ENCODE results near the gene SH3BP4.

Gene SH3BP4

DNA sequence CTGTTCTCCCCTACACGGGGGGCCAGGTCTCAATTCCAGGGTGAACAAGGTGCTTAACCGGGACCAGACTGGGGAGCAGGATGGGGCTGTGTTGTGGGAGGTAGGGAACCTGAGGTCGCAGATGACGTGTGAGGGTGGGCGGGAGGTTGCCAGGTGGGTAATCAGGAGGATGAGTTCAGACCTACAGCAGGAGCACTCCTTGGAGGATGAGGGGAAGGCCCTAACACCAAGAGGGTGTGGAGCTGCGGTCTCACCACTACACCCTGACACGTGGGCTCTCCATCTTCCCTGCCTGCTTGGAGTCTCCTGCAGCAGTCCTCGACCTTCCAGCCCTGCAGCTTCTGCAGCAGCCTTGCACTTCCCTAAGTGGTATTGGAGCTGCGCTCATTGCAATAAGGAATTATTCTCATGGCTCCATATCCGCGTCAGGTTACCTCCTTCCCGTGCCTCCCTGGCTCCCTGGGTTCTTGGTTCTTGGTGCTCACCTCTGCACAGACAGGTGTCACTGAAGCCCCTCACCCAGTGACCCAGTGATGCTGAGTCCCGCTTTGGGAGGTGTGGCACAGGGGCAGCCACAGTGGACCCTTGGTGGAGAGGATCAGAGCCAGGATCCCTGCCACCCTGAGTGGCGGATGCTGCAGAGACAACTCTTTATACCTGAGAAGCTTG, 15.5 kb downstream of the SH3BP4 start:
- no peak for DNase-seq

DNA sequence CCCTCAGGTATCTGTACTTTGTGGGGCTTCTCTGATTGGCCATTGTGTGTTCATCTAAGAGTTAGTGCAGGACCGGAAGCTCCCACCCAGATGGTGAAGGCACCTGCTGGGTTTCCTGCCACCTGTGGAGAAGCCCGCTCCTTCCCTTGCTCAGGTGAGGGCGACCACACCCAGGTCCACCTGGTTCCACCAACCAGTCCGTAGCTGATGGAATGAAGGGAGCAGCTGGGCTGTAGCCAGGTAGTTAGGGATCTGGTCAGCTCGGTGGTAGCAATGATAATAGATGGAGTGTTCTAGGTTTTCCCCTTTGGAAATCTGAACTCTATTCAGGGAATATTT, 16.0 kb downstream of the SH3BP4 start:
- DNase-seq, result no peak

DNA sequence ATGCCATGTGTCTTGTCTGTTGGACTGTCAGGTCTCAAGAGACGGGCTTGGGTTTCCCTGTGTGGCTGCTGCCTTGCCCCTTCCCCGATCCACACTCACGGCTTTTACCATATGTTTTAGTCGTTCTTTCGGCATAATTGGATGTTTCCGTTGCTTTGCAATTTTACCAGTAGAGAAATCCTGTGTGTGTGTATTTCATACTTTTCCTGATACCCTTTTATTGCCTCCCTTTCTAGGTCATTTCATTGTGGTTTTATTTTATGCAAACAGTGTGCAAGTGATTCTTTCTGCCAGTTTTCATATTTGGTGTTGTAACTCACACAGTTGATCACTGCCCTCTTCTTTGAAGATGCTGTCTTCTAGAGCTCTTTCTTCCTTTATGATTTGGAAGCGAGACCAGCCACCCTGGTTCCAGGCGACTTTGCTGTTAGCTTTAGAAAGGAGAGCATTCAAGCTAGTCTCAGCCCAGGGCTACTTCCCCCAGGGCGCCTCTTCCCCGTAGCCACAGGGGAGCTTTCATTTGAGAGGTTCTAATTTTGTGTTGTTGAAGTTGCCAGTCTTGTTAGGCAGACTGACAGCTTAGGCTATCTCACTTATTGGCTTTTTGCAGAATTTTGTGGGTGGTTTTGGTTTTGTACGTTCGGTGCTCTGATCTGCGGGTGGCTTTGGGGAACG, 17.0 kb downstream of the SH3BP4 start:
- DNase-seq, result no peak

DNA sequence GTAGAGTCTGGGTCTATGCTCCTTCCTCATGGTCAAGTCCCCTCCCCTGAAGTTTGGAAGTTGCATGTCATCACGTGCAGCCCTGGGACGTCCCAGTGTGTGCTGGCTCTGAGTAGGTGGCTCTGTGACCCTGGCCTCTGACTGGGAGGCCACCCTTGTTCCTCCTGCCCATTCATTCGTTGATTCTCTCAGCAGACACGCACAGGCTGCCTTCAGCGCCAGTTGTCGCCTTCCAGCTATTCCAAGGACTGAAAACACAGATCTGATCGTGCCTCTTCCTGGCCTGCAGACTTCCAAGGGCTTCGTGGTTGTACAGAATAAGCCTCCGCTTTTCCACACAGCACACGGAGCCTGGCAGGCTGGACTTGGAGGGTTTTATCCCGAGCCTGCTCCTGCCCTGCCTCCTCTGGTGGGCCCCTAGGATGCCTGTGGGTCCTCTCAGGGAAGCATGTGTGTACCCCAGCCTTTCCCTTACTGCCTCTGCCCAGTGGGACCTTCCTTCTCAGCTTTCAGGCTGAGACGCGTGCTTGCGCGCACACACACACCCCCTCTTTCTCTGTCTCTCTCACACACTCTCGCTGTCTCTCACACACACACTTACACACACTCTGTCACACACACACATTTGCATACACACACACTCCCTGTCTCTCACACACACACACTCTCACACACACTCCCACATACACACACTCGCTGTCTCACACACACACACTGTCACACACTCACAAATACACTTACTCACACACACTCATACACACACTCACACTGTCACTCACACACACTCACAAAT, 17.7 kb downstream of the SH3BP4 start:
- no peak for DNase-seq

DNA sequence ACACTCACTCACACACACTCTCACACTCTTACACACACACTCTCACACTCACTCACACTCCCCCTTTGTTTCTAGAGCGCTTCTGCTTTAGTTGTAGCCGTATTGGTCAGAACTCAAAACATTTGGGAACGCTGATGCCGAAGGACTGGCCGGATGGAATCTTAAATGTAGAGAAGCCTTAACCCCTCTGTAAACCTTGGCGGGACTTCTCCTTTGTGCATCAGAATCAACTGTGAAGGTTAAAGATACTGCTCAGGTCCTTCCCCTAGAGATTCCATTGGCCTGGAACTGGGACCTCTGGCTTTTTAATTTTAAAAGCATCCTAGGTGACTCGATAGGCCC, 18.3 kb downstream of the SH3BP4 start:
- no peak for DNase-seq

DNA sequence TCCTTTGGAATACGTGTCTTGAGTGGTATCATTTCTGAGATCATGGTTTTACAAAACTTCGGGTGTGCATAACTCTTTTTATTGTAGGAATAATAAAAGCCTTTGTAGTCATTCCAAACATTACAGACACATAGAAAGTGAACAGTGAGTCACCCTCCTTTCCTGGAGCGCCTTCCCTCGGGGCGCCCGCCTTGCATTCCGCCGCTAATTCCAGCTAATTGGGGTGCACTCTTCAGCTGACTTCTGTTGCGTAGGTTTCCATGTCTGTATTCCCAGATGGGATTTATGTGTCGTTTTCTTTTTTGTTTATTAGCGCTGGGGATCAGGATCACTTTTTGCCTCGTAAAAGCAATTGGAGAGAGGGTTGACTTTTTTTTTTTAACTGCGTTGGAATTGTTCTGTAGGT, 18.7 kb downstream of the SH3BP4 start:
- peak; percentile 86 for DNase-seq

DNA sequence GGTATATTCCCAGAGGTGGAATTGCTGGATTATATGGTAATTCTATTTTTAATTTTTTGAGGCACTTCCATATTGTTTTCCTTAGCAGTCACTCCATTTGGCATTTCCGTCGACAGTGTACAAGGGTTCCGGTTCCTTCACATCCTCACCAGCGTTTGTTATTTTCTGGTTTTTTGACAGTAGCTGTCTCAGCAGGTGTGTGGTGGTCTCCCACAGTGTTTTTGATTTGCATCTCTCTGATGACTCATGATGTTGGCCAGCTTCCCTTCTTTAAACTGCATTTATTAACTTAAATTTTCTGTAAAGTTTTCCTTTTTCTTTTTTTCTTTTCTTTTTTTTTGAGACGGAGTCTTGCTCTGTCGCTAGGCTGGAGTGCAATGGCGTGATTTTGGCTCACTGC, 19.7 kb downstream of the SH3BP4 start:
- DNase-seq, result no peak

DNA sequence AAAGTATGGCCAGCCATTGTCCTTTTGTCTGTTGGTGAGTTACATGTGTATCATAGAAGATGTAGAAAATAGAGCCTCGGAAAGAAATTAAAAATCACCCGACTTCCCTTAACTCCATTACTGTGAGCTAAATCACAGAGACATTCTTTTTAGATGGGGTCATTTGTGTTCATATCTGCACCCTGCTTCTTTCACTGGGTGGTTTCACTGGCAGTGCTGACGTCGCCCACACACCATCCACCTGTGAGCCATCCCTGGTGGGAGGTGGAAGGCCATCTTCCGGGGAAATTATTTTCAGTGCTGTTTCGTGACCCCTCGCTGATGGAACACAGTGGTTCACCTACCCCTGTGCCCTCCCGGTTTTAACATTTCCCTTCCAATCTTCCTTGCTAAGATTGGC, 21.2 kb downstream of the SH3BP4 start:
- DNase-seq, result no peak

DNA sequence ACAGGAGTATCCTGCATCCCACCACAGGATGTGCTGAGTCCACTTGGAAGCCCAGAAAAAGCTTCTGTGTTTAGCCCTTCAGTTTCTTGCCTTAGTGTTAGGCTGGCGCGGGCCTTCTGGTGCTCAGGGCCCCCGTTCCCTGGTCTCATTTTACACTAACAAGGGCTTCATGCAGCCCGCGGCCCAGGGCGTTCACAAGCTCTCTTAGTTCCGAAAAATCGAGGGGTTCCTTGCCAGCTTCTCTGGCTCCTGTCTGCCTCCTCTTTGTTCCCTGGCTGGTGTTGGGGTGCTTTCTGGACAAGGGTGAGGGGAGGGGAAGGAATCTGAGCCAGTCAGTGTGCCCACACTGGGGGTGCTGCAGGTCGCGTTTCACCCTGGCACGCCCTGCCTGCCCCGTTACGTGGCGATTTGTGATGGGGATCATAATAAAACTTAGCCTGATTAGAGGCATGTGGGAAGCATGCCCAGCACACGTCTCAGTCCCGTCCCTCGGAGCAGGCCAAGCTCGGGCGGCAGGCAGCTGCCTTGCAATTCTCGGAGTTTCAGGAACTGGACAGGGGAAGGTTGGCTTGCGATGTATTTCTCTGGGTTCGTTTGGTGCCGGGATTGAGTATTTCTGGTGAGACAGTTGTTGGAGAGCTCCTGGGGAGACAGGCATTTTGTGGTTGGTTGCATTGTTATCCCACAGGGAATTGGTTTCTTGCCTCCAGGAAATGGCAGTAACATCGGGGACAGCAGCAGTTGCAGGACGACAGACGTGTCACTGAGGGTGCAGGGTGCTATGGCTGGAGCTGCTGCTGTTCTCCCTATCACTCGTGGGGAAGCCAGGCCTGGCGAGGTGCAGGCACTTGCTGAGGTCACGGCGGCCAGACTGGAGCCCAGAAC, 22.9 kb downstream of the SH3BP4 start:
- DNase-seq, result peak; percentile 93

DNA sequence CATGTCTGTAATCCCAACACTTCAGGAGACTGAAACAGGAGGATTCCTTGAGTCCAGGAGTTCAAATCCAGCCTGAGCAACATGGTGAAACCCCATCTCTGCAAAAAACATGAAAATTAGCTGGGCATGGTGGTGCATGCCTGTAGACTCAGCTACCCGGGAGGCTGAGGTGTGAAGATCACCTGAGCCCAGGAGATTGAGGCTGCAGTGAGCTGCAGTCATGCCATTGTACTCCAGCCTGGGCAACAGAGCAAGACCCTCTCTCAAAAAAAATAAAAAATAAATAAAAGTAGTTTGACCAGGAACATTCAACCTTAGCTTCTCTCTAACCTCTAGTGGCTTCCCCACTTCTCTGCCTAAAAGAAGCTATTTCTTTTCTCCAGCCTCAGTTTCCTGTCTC, 23.8 kb downstream of the SH3BP4 start:
- no peak for DNase-seq

DNA sequence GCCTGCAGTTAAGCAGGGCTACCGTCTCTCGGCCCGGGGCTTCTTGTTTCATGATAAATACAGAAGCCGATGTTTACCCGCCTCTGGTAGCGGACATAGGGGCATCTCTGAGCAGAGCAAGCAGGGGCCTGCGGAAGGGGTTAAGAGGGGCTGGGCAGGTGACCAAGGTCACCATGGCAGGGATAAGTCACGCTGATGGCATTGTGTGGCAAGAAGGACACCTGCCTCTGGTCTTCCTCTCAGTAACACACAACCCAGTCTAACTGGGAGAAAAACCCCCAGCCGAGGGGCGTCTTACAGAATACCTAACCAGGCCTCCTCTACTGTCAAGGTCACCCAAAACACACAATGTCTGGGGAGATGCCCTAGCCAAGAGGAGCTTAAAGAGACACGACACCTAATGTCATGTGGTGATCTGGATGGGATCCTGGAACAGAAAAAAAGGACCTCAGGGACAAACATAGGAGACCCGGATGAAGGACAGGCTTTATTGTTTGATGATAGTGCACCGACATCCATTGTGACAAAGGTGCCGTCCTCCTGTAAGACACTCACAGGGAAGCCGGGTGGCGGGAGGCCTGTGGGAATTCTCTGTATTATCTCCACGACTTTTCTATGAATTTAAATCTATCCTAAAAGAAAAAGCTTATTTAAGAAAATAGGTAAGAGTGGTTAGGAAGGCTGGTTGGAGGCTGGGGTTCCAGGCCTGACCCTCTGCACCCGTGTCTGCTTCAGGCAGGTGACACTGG, 24.8 kb downstream of the SH3BP4 start:
- no peak for DNase-seq

DNA sequence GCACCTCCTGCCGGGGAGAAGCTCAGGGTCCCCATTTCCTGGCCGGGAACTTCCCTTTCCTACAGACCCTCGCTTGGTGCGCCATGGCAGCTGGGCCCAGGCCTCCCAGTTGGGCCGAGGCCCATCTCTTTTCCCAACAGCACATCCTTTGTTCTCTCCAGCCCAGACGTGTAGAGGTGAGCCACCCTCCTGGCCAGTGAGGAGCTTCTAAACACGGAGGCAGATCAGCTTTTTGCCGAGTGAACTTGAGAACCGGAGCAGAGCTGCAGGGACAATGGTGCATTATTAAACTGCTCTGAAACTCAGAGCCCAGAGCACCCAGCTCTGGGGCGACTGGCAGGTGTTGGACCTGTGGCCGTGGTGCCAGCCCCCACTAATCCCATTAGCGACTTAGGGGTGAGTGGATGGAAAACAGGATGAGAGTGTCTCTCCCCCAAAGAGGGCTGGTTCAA, 25.4 kb downstream of the SH3BP4 start:
- DNase-seq, result no peak

DNA sequence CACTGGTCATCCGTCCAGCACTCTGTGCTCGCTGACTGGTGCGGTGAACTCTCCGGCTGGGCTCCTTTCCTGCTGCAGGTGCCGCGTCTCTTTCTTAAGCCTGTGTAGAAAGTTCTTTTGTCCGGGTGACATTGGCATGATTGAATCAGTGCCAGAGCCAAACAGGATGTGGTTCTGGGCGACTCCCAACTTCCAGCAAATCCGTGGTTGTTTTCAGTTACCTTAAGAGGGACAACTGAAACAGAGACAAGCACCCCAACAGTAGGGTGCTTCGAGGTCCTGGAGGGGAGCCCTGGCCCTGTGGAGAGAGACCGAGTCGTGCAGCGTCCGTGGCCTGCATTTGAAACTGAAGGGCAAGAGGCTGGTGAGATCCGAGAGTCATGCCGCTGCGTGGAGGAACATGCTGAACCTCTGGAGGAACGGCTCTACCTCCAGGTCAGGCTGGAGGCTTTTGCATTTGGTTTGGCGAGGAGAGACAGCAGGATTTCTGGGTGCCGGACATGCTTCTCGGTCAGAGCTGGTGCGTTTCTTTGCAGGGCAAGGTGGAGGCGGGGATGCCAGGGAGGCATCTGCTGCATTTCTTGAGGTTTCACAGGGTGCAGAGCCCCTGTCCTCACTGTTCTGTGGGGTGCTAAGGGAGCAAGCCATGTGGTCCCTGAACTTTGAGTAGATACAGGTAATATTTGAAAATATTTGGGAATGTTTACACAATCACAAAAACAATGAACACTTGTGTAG, 26.8 kb downstream of the SH3BP4 start:
- DNase-seq, result no peak

DNA sequence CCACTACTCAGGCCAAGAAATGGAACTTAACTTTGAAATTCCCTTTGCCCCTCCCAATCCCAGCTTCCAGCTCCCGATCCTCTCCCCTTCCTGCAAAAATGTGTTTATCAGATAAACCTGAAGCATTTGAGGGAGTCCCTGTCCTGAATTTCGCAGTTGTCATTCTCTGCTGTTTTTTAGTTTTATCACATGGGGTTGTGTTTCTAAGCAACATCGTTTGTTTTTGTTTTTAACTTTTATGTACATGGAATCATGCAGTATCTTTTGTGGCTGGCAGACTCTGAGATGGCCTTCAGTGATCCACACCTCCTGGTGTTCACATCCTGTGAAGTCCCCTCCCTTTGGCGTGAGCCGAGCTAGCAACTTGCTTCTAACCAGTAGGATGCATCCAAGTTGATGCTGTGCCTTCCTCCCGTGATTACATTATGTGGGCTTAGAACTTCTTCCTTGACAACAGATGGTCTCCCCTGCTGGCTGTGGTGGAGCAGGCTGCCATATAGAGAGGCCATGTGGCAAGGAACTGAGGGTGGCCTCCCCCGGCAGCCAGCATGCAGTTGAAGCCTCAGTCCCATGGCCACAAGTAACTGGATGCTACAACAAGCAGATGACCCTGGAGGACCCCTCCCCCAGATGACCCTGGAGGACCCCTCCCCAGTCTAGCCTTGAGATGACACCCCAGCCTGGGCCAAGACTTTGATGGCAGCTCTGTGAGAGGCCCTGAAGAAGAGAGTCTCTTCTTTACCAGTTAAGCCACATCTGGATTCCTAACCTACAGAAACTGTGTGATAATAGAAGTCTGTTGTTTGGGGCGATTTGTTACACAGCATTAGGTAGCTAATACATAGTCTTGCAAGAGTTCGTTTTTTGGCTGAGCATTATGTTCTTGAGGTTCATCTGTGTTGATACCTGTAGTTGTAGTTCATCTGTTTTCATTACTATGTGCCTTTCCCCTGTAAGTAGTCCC, 27.7 kb downstream of the SH3BP4 start:
- DNase-seq, result no peak

DNA sequence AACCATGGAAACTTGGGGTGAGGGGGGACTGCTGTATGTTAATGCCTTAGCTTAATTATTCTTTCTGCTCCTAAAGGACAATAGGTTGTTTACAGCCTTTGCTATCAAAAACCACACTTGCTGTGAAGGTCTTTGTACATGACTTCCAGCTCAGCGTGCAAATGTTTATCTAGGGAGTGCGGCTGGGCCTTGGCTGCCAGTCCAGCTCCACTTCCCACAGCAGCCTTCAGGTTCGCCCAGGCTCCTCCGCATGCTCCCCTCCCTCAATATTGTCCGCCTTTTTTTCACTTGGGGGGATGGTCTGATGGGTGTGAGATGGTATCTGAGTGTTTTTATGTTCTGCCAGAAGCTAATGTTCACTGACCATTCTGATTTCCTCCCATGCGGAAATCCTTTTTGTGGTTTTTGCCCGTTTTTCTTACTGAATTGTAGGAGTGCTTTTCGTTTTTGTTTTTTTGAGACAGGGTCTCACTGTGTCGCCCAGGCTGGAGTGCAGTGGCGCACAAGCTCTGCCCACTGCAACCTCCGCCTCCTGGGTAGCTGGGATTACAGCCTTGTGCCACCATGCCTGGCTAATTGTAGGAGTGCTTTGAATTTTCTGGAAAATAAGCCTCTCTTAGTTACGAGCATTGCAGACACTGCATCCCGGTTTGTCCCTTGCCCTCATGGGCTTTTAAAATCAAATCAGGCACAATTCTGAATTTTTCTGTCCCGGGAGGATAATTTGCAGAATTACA, 28.8 kb downstream of the SH3BP4 start:
- no peak for DNase-seq

DNA sequence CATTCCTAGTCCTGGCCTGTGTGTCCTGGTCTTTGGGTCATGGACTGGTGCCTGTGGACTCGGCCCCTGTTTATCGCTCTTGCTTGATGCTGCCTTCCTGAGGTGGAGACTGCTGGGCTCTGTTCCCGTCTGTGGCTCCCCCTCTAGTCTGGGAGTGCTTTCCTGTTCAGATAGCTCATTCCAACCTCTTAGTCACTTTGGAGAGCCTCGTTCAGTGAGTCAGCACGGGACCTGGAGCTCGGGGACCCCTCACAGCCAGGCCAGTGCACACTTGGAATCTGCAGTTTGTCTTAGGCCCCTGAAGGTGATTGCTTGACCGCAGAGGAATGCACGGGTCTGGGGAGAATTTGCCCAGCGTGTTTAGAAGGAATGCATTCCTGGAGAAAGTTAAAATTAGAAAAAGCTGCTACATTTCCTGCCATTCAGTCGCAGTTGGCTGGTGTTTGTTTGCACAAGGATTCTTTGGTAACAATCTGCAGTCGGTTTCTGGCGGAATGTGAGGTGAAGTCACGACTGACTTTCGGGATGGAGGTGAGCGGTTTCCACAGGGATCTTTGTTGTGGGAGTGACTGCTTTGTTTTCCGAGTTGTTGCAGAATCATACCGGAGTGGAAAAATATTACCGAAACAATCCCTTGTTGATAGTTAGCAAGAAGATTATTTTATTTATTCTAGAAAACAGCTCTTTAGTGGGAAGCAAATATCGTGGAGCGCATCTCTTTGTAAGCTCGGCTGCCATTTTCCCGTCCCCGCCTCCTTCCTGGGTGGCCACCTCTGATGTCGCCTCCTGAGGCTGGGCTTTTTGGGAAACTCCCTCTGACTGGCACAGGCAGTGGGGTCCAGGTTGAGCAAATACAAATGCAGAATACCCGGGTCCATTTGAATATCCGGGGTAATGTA, 29.6 kb downstream of the SH3BP4 start:
- DNase-seq, result peak; percentile 100

DNA sequence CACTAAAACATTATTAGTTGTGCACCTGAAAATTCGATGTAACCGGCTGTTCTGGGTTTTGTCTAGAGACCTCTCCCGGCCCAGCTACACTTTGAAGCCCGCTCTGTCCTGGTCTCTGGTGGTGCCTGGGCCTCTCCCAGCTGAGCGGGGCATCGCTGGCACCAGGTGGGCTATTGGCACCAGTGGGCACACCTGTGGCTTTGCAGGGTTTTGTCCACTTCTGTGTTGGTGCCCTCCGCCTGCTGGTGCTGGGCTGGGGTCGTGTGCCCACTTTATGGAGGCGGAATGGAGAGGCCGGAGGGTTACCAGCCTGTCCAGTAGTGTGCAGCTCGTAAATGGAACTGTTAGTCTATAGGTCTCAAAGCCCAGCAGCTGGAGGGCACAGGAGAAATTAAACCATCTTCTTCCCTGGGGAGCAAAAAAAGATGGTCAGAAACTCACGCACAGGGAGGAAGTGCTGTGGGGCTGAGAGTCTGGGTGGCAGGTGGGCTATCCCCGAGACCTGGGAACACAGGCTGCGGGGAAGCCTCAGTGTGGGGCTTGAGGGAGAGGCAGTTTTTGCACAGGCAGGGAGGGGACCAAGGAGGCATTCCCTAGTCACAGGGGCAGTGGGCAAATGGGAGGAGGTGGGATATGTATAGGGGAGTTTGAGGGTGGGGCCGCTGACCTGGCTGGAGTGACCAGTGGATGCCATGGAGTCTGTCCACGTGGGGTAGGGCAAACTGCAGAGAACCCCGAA, 30.4 kb downstream of the SH3BP4 start:
- DNase-seq, result no peak
